ENCODE results near the gene RHBDD3.
A peak's percentile ranks its signal among the peaks of the same experiment; 100 is the strongest.

Gene RHBDD3

GRCh38 chr22:29309332-29310064, 41.7 kb upstream of the RHBDD3 start:
- no peak for TF ChIP-seq CTCF (IDR thresholded peaks at IDR 0.05; ENCODE audit: extremely low read depth, insufficient read depth, missing control alignments)
- DNase-seq (ENCODE audit: low spot score), result peak; percentile 44
- in situ Hi-C loops (cut with MboI; ENCODE audit: low pct_unique_long_range_greater_than_20kb, low sequenced_read_pairs, unreplicated experiment), result no loop called here

- in situ Hi-C loops (cut with MboI; ENCODE audit: low pct_unique_long_range_greater_than_20kb, low sequenced_read_pairs, unreplicated experiment), result no loop called here
- DNase-seq (ENCODE audit: low spot score), result peak; percentile 43
- TF ChIP-seq CTCF (IDR thresholded peaks at IDR 0.05; ENCODE audit: extremely low read depth, insufficient read depth, missing control alignments), result no peak
Observed at GRCh38 chr22:29308791-29309262, 41.0 kb upstream of the RHBDD3 start.

- no peak for TF ChIP-seq CTCF (IDR thresholded peaks at IDR 0.05; ENCODE audit: extremely low read depth, insufficient read depth, missing control alignments)
- peak; percentile 17 for DNase-seq (ENCODE audit: low spot score)
- in situ Hi-C loops (cut with MboI; ENCODE audit: low pct_unique_long_range_greater_than_20kb, low sequenced_read_pairs, unreplicated experiment), result no loop called here
Observed at GRCh38 chr22:29308148-29308790, 40.5 kb upstream of the RHBDD3 start.

- TF ChIP-seq CTCF (IDR thresholded peaks at IDR 0.05; ENCODE audit: extremely low read depth, insufficient read depth, missing control alignments), result no peak
- peak; percentile 48 for DNase-seq (ENCODE audit: low spot score)
- in situ Hi-C loops (cut with MboI; ENCODE audit: low pct_unique_long_range_greater_than_20kb, low sequenced_read_pairs, unreplicated experiment), result no loop called here
Observed at GRCh38 chr22:29307596-29308147, 39.9 kb upstream of the RHBDD3 start.

GRCh38 chr22:29306835-29307595, 39.2 kb upstream of the RHBDD3 start:
- in situ Hi-C loops (cut with MboI; ENCODE audit: low pct_unique_long_range_greater_than_20kb, low sequenced_read_pairs, unreplicated experiment), result no loop called here
- peak; percentile 63 for DNase-seq (ENCODE audit: low spot score)
- TF ChIP-seq CTCF (IDR thresholded peaks at IDR 0.05; ENCODE audit: extremely low read depth, insufficient read depth, missing control alignments), result peak; percentile 4

GRCh38 chr22:29306175-29306834, 38.5 kb upstream of the RHBDD3 start, which contains the start of gene GAS2L1:
Gene GAS2L1 (plus strand): TSS chr22:29306650. CDS start chr22:29308106, 1,456 bp downstream.
- peak; percentile 81 for DNase-seq (ENCODE audit: low spot score)
- in situ Hi-C loops (cut with MboI; ENCODE audit: low pct_unique_long_range_greater_than_20kb, low sequenced_read_pairs, unreplicated experiment), result no loop called here
- peak; percentile 45 for TF ChIP-seq CTCF (IDR thresholded peaks at IDR 0.05; ENCODE audit: extremely low read depth, insufficient read depth, missing control alignments)
